Kidney epithelial cell (primary cell): ENCODE measurements around the gene METTL27. TPM values are rescaled to one million over a fixed set of nuclear protein-coding genes. Genes with fewer than 3 reads are reported as not detected.

ENCODE experiments used
- DNase-seq: peaks from one replicate; pipeline ENCODE4 v3.0.0-alpha.2; 2010; ENCODE audit warnings: low read depth
- H3K27me3 ChIP-seq: 2 replicates; pipeline ENCODE4 v1.6.0; 2011; ENCODE audit warnings: low read length; ENCODE audit not compliant: control insufficient read depth, insufficient read depth
- H3K36me3 ChIP-seq: 2 replicates; pipeline ENCODE4 v1.5.1; 2011; ENCODE audit warnings: low read length; ENCODE audit not compliant: control insufficient read depth, insufficient read depth
- H3K4me3 ChIP-seq: 2 replicates; pipeline ENCODE4 v1.5.1; 2011; ENCODE audit warnings: low read depth, mild to moderate bottlenecking, control low read depth, low read length
- total RNA-seq: library from RNA; depleted of rRNA; stranded (reverse); fragments of >200 nt; gene quantifications from 2 replicates; pipeline ENCODE4 v1.2.3, GENCODE V29; 2015
- TF ChIP-seq, protein P1 (sequence below): IDR thresholded peaks from 2 replicates; pipeline ENCODE4 v1.5.1; 2011; ENCODE audit warnings: mild to moderate bottlenecking, moderate library complexity, low read length, control low read depth, inconsistent platforms; ENCODE audit not compliant: insufficient read depth, poor library complexity, severe bottlenecking

The METTL27 gene
- total RNA-seq, 1 donor from 2014 or later = 1.5 TPM

DNA sequence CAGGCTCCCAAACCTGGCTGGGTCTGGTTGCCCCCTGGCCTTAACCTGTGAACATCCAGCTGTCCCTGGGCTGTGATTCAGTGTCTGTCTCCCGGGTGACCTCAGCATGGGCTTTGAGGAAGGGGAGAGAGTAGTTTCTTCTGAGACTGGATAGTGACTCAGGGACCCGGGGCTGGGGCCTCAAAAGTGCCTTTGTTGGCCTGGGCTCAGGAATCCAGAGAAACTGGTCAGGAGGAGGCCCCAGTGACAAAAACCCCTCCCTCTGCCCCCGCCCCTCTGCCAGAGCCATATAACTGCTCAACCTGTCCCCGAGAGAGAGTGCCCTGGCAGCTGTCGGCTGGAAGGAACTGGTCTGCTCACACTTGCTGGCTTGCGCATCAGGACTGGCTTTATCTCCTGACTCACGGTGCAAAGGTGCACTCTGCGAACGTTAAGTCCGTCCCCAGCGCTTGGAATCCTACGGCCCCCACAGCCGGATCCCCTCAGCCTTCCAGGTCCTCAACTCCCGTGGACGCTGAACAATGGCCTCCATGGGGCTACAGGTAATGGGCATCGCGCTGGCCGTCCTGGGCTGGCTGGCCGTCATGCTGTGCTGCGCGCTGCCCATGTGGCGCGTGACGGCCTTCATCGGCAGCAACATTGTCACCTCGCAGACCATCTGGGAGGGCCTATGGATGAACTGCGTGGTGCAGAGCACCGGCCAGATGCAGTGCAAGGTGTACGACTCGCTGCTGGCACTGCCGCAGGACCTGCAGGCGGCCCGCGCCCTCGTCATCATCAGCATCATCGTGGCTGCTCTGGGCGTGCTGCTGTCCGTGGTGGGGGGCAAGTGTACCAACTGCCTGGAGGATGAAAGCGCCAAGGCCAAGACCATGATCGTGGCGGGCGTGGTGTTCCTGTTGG is 11.4 kb downstream of the METTL27 start, which contains the start of gene CLDN4:
Gene CLDN4, plus strand, starts transcription at position 316 of the 903 bp plus-strand sequence. Its CDS starts 206 bp downstream, at position 522.
- Histone ChIP-seq H3K36me3 (no peaks in the 10 kb centered on the region), H3K4me3 (peak within 1 kb of the TSS; percentile 58), H3K27me3 (no peaks in the 10 kb centered on the region)
- DNase-seq = no peak
- TF ChIP-seq, protein P1, sequence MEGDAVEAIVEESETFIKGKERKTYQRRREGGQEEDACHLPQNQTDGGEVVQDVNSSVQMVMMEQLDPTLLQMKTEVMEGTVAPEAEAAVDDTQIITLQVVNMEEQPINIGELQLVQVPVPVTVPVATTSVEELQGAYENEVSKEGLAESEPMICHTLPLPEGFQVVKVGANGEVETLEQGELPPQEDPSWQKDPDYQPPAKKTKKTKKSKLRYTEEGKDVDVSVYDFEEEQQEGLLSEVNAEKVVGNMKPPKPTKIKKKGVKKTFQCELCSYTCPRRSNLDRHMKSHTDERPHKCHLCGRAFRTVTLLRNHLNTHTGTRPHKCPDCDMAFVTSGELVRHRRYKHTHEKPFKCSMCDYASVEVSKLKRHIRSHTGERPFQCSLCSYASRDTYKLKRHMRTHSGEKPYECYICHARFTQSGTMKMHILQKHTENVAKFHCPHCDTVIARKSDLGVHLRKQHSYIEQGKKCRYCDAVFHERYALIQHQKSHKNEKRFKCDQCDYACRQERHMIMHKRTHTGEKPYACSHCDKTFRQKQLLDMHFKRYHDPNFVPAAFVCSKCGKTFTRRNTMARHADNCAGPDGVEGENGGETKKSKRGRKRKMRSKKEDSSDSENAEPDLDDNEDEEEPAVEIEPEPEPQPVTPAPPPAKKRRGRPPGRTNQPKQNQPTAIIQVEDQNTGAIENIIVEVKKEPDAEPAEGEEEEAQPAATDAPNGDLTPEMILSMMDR = no peak

DNA sequence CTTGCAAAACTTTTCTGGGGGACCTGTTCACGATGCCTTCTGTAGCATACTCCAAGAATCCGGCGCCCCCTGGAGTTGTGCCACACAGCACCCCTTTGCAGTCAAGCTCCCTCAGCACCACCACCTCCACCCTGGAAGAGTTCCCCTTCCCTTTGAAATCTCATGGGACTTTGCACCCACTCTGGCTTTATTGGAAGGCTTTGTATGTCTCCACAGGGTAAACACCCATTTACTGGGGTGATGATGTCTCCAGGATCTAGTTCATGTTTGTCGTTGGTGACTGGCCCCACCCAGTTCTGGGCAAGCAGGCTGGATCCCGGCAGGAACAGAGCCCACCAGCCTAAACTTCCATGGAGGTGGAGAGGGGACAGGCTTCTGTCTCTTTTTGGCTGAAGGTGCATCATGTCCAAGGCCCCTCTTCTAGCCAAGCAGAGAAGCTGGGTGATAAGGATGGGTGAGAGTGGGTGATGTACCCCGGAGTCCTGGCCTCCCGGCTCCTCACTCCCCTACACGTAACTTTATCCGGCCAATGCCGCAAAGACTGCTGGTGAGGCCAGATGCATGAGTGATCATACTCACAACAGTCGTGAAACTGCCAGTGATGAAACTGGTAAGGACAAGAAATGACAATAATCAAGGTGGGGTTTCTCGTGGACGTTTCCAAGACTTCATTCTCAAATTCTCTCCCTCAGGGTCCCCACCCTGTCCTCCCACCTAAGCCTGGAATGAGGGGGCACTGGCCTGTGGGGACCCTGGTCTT is 12.2 kb downstream of the METTL27 start:
- Histone ChIP-seq H3K36me3 (no peaks in the 10 kb centered on the region), H3K4me3 (no peak overlapping the region), H3K27me3 (no peaks in the 10 kb centered on the region)
- no peak for DNase-seq
- TF ChIP-seq, protein P1 = no peak

DNA sequence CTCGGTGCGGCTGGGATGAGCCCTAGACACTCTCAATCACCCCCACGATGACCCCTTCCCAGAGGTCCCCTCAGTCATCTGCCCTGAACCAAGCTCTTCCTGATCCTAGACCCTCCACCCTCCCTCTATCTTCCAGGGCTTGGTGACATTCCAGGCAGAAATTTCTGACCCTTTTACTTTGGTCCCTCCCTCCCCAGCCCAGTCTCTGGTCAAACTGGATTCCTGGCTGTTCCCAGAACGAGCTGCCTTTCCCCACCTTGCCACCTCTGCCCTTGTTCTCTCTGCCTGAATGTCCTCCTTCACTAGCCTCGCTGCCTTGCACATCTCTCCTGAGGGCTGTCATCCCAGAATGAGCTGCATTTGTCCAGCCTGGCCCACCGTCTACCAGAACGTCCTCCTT is 12.8 kb downstream of the METTL27 start:
- H3K4me3 ChIP-seq = no peak overlapping the region
- TF ChIP-seq, protein P1 = no peak
- H3K36me3 ChIP-seq = no peaks in the 10 kb centered on the region
- no peaks in the 10 kb centered on the region for H3K27me3 ChIP-seq
- no peak for DNase-seq

DNA sequence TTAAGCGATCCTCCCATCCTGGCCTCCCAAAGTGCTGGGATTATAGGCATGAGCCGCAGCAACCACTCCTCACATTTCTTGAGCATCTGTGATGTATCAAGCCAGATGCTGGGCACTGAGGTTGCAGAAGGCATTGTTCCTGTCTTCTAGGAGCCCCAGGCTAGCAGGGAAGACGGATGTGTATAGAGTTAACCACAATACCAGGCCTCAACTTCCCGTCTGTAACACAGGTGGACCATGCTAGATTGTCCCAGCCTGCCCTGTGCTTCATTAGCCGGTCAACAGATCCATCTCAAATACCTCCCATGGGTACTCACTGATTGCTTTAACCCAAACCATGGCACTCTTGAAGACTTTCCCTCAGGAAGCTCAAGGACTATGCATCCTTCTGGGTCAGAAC is 13.3 kb downstream of the METTL27 start:
- no peak for DNase-seq
- Histone ChIP-seq H3K4me3 (no peak overlapping the region), H3K36me3 (no peaks in the 10 kb centered on the region), H3K27me3 (no peaks in the 10 kb centered on the region)
- TF ChIP-seq, protein P1 = no peak

DNA sequence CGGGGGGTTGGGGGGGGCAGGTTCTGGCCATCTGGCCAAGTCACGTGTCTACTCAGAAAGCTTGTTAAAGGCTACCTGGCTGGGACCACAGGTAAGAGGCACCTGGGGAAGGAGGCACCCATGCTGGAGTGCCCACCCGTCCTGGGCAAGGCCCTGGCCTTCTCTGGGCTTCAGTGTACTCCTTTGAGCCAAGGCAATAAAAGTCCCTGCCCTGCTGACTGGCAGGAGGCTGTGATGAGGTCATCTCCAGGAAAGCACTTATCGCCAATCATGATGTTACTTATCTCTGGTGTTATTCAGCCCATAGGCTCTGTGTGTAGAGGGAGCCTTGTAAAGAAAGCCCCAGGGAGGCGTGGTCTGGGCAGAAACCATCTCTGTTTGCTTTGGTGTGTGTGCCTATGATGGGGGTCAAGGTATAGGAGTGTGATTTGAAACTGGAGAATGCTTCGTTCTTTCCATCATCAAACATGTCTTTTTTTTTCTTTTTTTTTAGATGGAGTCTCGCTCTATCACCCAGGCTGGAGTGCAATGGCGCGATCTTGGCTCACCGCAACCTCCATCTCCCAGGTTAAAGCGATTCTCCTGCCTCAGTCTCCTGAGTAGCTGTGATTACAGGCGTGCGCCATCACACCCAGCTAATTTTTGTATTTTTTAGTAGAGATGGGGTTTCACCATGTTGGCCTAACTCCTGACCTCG is 14.1 kb downstream of the METTL27 start:
- Histone ChIP-seq H3K36me3 (no peaks in the 10 kb centered on the region), H3K4me3 (no peak overlapping the region), H3K27me3 (no peaks in the 10 kb centered on the region)
- no peak for DNase-seq
- TF ChIP-seq, protein P1 = no peak
